Stimulated activated CD8-positive, alpha-beta memory T cell treated with anti-CD3 and anti-CD28 coated beads, Interleukin-2, amount 100 ng/mL, for 1 hour (primary cell): Measurements from ENCODE around the gene NXPH4.

Experiments
- DNase-seq, 2 donors: peaks; one replicate each; pipeline ENCODE4 v3.0.0-alpha.2; 2020; ENCODE audit warnings: low read depth in 2 of 2

Gene NXPH4

DNA sequence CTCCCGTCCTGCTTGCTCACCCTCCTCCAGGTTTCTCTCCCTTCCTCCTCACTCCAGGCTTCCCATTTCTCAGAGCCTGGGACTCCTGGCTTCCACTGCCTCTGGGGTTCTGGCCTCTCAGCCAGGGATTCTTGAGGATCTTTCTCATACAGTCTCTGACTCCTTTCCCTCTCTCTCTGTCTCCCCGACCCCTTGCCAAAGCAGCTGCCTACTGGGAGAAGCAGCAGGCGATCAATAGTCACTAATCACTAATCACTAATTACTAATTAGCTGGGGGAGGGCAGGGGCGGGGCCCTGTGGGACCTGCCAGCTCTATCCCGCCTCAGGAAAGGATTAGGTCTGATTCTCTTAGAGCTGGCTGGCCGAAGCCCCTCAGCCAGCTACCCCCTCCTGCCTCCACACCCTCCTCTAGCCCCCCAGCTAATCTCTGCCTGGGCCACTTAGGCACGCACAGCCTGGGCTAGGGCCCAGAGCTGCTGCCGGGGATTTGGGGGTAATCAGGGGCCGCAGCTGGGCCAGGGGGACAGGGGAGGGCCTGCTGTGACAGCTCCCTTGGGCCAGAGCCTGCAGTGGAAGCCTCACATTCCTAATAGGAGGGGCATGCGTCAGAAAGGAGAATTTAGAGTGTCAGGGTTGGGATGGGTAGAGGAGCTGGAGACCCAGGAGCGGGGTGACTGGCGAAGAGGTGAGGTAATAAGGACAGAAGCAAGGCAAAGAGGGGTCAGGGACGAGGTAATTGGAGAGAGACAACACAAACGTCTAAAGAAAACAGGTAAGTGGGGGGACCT lies 2.8 kb downstream of the NXPH4 start:
- no peak for DNase-seq

DNA sequence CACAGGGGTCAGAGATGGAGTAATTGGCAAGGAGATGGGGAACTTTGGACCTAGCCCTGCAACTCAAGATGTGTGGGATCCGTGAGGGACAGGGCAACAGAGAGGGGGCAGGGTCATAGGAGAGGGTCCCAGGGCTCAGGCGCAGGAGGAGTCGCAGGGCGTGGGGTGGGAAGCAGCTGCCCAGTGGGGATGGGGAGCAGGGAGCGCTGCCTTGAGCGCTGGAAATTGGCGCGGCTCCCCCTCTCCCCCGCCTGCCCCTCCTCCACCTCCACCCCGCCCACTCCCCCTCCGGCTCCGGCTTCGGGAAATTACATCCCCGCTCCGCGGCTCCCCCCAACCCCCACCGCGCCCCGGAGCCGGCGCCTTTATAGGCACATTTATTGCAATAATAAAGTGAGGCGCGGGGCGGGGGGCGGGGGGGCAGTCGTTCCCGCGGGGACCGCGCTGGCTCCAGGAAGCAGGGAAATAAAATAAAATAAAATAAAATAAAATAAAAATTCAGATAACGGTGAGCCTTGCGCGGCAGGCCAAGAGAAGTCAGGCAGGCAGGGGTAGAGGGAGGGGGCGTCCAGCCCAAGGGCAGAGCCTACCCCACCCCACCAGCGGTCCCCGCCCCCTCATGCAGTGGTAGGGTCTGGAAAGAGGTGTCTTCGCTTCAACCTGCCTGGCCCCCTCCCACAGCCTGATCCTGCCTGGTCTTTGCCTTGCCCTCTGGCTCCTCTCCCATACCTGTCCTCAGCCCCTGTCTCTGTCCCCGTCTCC lies 3.6 kb downstream of the NXPH4 start:
- no peak for DNase-seq

DNA sequence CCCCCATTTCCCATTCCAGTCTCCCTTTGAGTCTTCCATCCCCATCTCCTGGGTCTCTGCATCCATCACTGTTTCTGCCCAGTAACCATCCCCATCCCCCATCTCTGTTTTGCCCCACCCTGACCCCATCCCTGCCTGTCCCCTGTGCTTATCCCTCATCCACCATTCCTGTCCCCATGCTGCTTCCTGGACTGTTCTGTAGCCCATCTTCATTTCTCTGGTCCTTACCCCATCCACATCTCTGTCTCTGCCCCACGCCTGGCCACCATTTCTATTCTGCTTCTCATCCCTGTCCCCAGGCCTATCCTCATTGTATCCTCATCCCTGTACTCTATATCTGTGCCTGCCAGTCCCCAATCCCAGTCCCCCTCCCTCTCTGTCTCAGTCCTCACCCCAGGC lies 4.2 kb downstream of the NXPH4 start:
- no peak for DNase-seq

DNA sequence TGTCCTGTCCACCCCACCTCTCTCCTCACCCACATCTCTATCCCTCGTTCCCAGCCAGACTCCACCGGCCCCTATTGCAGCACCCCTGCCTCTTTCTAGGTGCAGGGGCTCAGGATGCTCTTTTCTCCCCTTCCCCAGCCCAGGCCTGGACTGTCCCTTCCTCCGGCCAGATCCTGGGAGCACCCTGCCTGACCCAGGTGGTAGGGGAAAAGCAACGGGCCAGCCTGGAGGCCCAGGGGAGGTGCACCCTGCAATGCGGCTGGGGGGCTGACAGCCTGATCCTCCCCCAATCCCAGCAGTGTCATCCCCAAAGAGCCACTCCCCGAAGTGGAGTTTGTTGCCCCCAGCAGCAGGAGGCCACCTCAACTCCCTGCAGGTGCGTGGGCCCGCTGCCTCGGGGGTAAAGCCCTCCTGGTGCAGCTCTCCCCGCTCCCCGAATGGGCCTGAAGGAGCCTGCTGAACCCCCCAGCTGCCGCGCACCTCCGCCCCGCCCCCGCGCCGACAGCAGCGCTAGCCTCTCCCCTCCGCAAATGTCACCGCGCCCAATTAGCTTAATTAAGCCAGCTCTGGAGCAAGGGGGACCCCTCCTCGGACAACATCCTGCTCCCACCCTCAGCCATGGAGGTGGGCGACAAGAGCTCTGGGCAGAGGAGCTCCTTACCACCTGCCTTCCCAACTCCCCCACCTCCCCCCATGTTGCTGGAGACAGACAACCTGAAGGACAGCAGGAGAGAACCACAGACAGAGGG lies 4.7 kb downstream of the NXPH4 start:
- no peak for DNase-seq

DNA sequence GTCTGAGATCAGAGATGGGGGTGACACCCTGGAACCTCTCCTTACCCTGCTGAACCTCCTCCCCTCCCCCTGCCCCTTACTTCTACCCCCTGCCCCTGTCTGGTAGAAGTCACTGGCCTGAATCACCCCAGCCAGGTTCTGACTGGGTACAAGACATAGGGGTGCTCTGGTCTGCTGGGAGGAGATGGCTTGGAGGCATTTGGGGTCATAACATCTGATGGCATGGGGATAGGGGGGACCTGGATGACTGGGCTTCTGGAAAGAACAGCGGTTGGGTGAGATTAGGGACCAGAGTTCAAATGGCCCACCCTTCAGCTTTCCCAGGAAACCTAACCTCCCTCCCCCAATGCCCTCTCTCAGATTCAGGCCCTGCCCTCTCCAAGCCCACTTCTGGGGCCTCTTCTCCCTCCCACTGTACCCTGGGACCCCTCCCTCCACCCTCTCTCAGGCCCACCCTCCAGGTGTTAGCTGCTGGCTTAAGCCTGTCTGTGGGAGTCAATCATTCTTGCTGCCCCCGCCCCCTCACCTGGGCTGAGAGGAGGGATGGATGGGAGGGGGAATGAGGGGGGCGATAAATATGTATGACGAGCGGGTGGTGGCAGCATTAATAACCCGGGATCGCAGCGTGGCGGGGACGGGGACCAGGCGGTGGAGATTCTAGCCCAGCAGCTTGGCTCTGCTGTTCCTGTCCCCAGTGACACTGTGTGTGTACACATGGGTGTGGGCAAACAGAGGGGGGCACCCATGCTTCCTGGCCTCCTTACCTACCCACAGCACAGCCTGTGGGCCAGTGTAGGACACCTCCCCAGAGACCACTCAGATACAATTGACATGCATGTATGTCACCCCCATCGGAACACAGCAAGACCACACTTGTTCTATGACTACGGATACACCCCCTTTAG lies 5.9 kb downstream of the NXPH4 start:
- no peak for DNase-seq

DNA sequence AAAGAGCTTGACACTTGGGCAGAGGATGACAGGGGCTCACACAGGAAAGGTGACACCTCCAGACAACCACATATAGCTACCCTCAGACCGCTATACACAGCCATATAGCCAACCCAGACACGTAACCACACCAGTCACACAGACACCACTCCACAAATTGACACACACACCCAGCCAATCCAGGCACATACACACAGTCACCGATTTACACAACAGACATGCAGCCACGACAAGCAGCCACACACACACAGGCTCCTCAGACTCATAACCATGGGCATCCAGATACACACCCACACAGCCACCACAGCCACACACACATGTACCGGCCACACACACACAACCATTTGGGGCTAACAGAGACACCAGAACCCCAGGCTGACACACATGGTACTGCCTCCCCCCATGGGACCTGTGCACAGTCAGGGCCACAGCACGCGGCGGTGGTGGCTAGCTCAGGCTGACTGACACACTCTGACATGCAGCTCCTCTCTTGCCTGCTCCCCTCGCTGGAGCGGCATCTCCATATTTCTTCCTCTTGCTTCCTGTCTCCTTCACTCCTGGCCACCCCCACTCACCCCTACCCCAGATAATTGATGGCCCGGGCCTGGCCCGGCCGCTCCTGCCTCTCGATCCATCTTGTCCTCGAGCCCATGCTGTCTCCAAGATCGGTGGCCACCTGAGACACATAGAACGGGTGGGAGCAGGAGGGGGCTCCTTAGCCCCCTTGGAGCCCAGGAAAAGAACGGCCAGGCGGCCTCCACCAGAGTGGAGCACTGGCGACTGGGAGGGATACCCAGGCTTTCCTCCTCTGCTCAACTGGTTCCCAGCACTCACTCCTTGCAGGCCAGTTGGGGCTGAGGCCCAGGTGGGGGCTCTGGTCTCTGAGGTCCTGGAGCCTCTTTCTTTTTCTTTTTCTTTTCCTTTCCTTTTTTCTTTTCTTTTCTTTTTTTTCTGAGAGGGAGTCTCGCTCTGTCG lies 6.9 kb downstream of the NXPH4 start:
- DNase-seq = no peak

DNA sequence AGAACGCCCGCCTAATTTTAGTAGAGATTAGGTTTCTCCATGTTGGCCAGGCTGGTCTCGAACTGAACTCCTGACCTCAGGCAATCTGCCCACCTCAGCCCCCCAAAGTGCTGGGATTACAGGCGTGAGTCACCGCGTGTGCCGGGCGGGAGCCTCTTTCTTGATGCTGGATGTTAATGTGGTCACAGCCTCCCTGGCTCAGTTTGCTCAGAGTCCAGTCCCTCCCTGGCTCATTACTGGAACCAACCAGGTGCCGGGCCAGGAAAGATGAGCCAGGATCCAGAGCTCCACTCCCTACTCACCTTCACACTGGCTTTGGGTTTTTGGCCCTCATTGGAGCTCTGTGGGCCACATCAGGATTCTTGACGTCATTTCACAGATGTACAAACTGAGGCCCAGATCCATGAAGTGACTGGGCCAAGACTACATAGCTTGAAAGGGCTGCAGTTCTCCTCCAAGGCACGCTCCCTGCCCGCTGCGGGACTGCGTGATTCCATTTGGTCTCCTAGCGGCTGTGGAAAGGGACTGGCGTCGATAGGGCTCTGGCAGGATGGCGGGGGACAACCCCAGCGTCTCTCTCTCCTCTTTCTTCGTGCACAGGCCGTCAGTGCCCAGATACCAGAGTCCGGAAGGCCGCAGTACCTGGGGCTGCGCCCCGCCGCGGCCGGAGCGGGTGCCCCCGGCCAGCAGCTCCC lies 7.8 kb downstream of the NXPH4 start:
- no peak for DNase-seq

DNA sequence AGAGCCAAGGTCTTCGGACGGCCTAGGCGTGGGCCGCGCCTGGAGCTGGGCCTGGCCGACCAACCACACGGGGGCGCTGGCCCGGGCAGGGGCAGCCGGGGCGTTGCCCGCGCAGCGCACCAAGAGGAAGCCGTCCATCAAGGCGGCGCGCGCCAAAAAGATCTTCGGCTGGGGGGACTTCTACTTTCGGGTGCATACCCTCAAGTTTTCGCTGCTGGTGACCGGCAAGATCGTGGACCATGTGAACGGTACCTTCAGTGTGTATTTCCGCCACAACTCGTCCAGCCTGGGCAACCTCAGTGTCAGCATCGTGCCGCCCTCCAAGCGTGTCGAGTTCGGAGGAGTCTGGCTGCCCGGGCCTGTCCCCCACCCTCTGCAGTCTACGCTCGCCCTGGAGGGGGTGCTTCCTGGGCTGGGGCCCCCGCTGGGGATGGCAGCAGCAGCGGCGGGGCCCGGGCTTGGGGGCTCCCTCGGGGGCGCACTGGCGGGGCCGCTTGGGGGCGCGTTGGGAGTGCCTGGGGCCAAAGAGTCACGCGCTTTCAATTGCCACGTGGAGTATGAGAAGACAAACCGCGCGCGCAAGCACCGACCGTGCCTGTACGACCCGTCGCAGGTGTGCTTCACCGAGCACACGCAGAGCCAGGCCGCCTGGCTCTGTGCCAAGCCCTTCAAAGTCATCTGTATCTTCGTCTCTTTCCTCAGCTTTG lies 8.5 kb downstream of the NXPH4 start:
- DNase-seq = no peak

DNA sequence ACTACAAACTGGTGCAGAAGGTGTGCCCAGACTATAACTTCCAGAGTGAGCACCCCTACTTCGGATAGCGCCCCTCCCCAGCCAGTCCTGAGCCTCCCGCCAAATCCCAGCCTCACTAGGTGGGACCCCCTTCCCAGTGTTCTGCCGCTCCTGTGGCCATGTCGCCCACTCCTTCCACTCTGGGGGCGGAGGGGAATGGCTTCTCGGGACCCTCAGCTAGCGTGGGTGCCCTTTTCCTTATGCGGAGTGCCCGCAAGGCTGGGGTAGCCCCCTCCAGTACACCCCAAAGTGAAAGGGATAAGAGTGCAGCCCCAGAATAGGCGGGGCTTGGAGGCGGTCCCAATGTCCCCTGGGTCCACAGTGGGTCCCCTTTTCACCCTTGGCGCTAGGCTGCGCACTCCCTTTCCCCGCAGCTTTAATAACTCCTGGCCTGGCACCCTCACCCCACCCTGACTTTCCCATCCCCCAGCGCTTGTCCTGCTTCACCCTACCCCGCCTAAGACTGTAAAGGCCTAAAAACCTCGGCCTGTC lies 9.2 kb downstream of the NXPH4 start:
- DNase-seq = no peak

DNA sequence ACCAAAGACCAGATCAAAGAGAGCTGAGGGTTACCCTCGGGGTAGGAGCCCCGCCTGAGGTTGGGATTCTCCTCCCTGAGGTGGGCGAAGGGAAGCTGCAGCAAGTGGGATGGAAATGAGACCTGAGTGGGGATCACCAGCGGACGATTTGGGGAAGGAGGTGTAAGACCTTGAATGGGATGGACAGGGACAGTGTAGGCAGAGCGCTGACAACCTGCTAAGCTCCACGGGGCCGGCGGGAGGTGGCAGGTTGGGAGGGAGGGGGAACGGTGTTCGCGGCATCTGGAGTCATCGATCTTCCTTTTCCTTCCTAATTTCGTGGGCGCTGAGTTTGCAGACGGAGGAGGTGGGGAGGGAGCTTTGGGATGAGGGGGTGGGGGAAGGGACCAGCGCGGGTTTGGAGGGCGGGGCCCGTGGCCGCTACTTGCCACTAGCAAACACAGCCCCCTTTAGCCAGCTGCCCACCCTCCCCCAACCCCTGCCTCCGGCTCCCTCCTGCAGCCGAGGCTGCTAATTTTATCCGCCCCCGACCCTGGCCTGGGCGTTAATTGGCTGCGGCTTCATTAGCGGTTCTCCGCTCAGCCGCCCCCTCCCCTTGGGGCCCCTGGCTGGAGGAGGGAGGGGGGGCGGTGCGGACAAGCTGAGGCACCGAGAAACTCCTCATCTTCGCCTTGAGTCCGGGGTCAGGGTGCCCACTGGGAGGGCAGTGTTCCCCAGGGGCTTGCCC lies 10.2 kb downstream of the NXPH4 start:
- no peak for DNase-seq

DNA sequence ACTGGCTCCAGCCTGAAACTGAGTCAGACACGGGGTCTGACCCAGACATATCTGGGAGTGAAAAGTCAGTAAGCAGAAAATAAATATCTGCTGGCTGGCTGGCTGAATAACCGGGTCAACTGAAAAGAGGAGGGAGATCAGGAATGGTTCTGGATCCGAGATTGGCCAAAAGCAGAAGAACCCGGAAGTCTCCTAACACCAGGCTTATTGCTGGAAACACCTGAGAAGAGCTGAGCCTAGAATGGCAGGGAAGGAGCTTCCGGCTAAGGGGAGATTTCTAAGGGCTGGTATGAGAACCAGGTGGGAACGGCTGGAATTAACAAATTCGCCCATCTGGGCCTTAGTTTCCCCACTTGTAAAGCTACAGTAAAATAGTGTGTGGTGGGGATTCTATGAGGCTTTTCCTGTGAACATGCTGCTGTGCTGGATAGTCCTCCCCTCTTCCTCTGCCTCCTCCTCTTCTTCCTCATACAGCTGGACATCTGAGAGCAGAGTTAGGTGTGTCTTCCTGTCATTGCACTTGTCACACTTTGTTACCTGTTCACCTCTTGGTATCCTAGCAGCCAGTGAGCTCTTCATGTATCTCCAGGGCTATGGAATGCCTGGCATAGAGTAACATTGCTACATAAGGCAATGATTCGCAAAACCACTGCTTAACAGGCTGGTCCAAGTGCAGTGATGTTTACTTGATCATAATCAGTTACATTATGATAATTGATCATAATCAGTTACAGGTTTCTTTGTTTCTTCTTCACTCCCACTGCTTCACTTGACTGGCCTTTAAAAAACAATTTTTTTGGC lies 10.9 kb downstream of the NXPH4 start:
- no peak for DNase-seq

DNA sequence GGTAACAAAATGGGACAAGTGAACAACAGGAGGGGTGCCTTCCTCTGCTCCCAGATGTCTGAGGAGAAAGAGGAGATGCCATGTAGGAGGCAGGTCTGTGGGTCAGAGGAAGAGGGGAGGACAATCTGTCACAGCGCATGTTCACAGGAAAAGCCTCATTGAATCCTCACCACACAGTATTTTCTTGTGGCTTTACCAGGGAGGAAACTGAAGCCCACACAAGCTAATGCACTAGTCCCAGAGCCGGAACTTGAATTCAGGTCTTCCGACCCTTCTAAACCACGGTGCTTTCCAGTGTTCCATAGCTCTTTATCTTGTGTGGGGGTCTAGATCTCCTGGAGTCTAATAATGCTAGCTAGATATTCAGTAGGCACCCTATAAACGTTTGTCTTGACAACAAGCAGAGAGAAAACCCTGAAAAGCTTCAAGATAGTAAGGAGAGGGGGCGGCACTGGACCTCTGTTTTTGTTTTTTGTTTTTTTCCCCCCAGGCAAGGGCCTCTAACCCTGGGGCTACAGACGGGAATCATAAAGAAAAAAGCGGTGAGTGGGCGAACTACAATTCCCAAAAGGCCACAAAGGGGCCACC lies 12.5 kb downstream of the NXPH4 start:
- DNase-seq = no peak

DNA sequence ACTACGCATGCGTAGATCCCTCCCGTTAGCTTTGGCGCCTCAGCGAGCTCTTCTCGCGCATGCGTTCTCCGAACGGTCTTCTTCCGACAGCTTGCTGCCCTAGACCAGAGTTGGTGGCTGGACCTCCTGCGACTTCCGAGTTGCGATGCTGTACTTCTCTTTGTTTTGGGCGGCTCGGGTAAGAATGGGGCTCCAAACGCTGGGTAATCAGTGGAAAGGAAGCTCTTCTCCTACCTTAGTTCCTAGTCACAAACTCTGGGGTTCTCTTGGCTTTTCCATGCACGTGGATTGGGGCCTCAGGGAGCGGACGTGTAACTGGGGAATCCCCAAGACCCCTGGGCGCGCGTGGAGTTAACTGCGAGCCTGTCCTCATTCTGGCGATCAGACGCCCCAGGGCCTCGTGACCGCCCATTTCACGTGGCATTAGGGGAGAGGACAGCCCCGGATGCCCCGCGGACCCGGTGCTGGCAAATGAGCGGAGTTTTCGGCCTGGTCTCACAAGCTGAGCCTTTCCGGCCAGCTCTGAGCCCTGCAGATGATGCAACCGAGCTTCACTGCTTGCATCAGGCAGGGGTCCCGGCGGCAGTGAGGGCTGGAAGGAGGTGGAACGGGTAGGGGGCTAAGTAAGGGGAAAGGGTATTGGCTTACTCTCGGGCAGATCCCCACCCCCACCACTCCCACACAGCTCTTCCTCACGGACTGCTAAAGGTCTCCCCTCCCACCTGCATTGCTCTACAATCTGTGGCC lies 13.2 kb downstream of the NXPH4 start, which contains the start of gene SHMT2:
TSS of gene SHMT2 (plus strand) at position 78 of the 747 bp plus-strand sequence. CDS start at position 146, 68 bp downstream.
- peak; percentile 75 to 88 for DNase-seq

DNA sequence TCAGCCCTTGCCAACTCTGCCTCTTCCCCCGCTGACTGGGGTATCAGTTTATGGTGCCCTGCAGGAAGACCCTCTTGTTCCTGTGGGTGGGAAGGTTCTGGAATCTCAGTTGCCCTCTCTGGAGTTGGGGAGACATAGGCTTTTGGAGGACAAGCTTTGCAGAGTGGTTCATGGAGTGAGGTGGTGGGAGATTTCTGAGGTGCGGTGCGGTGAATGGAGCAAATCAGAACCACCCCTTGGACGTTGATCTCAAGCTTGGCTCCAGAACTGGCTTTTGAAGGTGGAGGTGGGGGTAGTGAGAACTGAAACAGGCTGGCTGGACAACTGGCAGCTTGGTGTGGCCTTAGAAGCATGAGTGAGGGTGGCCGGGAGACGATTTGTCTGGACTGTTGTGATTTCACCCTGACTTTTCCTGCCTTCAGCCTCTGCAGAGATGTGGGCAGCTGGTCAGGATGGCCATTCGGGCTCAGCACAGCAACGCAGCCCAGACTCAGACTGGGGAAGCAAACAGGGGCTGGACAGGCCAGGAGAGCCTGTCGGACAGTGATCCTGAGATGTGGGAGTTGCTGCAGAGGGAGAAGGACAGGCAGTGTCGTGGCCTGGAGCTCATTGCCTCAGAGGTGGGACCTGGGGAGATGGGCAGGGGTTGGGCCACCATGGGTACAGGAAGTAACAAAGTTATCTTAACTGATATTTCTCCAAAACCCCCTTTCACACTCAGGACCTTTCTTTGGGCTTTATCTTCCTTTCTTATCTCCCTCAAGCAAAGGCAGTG lies 14.0 kb downstream of the NXPH4 start:
- DNase-seq = no peak
